ENCODE results near the gene PCDHGA2. TPM values are rescaled to one million over a fixed set of nuclear protein-coding genes. Genes with fewer than 3 reads are reported as not detected.

Gene PCDHGA2
- not detected for total RNA-seq

GRCh38 chr5:141338538-141339306 is at the start of gene PCDHGA2:
PCDHGA2 (plus strand) TSS chr5:141338760.

DNA sequence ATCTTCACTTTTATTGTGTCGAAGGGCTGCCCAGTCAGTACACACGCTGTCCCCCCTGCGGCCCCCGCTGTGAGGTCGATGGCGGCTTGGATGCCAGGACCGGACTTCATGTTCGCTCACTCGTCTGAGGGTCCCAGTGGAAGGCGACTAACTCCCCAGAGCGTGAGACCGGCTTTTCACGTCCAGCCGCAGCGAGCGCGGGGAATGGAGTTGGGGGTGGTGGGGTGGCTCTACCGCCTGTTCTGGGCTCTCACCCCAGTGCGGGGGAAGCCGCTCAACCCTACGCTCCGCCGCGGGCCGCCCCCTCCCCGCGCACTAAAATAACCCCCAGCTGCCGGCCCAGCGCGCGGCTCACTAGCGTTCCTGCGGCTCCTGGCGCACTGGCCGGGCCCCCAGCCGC is 34.8 kb upstream of the PCDHGA2 start, which contains the start of gene SLC25A2:
SLC25A2 (minus strand) TSS at position 294 of the 400 bp plus-strand sequence; CDS start at position 110, 184 bp downstream.

GRCh38 chr5:141320225-141321169 is 18.1 kb upstream of the PCDHGA2 start, which contains the start of gene TAF7:
TAF7 (minus strand) TSS chr5:141320784; CDS start chr5:141320044, 740 bp downstream.

GRCh38 chr5:141330299-141331080 is 8.1 kb upstream of the PCDHGA2 start, which contains the start of gene PCDHGA1:
PCDHGA1 (plus strand) TSS chr5:141330514.

DNA sequence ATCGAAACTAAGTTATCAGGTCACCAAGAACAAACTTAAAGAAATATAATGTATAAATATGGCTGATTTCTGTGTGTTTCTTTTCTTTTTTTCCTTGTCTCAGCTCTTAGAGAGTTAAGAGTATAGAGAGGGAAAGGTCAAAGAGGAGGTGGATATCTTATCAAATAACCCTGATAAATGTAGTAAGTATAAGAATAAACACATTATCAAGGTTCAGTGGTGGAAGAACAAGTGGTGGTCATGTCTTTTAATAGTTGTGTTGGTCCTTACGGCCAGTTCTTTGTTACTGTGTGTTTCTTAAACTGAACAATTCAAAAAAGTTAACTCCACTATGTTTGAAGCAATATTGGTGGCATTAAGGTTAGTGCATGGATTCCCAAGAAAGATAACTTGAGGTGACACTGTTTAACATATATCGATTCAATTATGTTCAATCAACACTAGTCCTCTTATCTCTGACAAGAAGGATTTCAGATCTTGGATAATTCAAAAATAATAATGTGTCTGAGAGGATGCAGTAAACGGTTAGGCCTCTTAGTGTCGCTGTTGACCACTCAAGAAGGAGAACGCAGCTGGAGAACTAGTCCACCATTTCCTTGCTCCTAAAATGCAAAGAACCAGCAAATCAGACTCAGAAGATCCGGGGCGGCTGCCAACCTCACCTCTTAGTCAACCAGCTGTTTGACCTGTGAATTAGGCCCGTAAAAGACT is 4.8 kb downstream of the PCDHGA2 start, which contains the start of gene PCDHGA3:
PCDHGA3 (plus strand) TSS at position 588 of the 711 bp plus-strand sequence. CDS start 205 bp downstream, outside the sequence.

GRCh38 chr5:141349917-141350619 is 11.5 kb downstream of the PCDHGA2 start, which contains the start of gene PCDHGB1:
PCDHGB1 (plus strand) TSS chr5:141350099; CDS start chr5:141350261, 162 bp downstream.

DNA sequence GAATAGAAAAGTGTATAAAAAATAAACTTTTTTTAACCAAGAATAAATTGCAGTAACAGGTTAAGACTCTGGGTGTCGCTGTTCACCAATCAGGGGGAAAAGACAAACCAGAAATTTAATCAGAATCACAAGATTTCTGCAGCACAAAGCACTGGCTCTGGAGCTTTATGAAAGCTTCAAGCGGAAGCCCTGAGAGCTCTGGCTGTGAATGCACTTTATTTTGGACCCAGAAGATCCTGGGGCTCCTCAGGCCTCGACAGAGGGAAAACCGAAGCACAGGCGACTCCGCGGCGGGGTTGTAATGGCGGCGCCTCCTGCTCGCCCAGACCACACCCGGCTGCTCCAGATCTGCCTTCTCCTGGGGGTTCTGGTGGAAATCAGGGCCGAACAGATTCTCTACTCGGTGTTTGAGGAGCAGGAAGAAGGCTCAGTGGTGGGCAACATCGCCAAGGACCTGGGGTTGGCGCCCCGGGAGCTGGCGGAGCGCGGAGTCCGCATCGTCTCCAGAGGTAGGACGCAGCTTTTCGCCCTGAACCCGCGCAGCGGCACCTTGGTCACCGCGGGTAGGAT is 16.4 kb downstream of the PCDHGA2 start, which contains the start of gene PCDHGA4:
PCDHGA4 (plus strand) TSS at position 122 of the 570 bp plus-strand sequence; CDS start at position 209, 87 bp downstream.

DNA sequence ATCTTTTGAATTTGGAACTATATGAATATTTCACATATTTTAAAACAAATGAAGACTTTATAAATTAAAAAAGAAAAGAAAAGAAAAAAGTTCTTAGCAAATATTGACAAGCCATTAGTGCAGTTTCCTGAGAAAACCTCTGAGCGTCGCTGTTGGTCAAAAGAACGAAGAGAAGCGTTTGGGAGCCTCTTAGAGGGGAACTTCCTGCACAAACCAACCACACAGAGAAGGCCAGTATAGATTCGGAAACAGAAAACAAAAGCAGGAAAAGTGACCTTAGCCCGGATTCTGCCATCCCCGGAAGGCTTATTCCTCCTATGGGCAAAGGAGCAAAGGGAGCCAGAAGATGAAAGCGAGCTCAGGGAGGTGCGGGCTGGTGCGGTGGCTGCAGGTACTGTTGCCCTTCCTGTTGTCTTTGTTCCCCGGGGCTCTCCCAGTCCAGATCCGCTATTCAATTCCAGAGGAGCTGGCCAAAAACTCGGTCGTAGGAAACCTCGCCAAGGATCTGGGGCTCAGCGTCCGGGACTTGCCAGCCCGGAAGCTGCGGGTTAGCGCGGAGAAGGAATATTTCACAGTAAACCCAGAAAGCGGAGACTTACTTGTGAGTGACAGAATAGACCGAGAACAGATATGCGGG is 21.3 kb downstream of the PCDHGA2 start, which contains the start of gene PCDHGB2:
PCDHGB2 (plus strand) TSS at position 205 of the 637 bp plus-strand sequence; CDS start at position 347, 142 bp downstream.

GRCh38 chr5:141363952-141364660 is 25.5 kb downstream of the PCDHGA2 start, which contains the start of gene PCDHGA5:
PCDHGA5 (plus strand) TSS chr5:141364162; CDS start chr5:141364331, 169 bp downstream.

DNA sequence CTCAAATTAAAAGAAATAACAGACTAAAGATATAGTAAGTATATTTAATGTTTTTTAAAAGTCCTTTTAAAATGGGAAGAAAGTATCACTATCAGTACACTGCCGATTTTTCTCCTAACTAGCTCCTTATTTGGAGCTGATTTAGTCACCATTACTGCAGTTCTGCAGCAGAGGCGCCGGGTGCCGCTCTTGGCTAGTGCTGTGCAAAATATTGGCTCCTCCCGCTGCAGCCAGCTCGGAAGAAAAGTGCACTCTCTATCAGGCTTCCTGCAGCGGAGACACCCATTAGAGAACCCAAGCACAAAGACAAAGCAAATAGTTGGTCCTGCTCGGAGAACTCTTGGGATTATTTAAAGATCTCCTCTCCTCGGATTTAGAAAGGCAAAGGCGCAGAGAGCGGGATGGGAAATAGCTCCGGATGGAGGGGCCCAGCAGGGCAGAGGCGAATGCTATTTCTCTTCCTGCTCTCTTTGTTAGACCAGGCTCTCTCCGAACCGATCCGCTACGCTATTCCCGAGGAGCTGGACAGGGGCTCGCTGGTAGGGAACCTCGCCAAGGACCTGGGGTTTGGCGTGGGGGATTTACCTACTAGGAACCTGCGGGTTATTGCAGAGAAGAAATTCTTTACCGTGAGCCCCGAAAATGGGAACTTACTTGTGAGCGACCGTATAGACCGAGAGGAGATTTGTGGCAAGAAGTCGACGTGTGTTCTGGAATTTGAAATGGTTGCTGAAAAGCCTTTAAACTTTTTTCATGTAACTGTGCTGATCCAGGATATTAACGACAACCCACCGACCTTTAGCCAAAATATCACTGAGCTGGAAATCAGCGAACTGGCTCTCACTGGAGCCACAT is 31.7 kb downstream of the PCDHGA2 start, which contains the start of gene PCDHGB3:
PCDHGB3 (plus strand) TSS at position 249 of the 855 bp plus-strand sequence; CDS start at position 402, 153 bp downstream.

GRCh38 chr5:141373673-141374317 is 35.2 kb downstream of the PCDHGA2 start, which contains the start of gene PCDHGA6:
PCDHGA6 (plus strand) TSS chr5:141373891; CDS start chr5:141374084, 193 bp downstream.

GRCh38 chr5:141382469-141383294 is 44.1 kb downstream of the PCDHGA2 start, which contains the start of gene PCDHGA7:
PCDHGA7 (plus strand) TSS chr5:141382742; CDS start chr5:141382900, 158 bp downstream.

DNA sequence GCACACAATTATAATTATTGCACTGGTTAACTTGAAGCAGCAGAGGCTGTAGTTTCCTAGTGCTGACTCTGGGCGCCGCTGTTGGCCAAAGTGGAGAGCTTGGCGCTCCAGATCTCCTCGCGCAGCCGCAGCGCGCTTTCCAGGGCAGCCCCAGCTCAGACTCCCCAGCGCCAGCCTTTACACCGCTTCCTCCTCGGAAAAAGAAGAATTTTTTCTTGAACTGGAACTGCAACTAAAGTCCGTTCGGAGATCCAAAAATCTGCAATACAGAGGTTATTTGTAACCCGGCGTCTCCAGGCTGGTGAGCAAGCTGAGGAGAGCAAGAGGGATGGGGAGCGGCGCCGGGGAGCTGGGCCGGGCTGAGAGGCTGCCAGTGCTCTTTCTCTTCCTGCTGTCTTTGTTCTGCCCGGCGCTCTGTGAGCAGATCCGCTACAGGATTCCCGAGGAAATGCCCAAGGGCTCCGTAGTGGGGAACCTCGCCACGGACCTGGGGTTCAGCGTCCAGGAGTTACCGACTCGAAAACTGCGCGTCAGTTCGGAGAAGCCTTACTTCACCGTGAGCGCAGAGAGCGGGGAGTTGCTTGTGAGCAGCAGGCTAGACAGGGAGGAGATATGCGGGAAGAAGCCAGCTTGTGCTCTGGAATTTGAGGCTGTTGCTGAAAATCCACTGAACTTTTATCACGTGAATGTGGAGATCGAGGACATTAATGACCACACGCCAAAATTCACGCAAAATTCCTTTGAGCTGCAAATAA is 49.2 kb downstream of the PCDHGA2 start, which contains the start of gene PCDHGB4:
PCDHGB4 (plus strand) TSS at position 142 of the 755 bp plus-strand sequence; CDS start at position 329, 187 bp downstream.

GRCh38 chr5:141392429-141393198 is 54.1 kb downstream of the PCDHGA2 start, which contains the start of gene PCDHGA8:
PCDHGA8 (plus strand) TSS chr5:141392633; CDS start chr5:141392814, 181 bp downstream.

